Measurements from ENCODE around the gene NATD1.
"Not testable (repeated sequence)": the region's sequence is repeated elsewhere in the genome, so short reads cannot be mapped to it uniquely, and the experiment has no call there.

The NATD1 gene

GRCh38 chr17:21243516-21244303, 9.5 kb downstream of the NATD1 start:
- no peak for DNase-seq

DNA sequence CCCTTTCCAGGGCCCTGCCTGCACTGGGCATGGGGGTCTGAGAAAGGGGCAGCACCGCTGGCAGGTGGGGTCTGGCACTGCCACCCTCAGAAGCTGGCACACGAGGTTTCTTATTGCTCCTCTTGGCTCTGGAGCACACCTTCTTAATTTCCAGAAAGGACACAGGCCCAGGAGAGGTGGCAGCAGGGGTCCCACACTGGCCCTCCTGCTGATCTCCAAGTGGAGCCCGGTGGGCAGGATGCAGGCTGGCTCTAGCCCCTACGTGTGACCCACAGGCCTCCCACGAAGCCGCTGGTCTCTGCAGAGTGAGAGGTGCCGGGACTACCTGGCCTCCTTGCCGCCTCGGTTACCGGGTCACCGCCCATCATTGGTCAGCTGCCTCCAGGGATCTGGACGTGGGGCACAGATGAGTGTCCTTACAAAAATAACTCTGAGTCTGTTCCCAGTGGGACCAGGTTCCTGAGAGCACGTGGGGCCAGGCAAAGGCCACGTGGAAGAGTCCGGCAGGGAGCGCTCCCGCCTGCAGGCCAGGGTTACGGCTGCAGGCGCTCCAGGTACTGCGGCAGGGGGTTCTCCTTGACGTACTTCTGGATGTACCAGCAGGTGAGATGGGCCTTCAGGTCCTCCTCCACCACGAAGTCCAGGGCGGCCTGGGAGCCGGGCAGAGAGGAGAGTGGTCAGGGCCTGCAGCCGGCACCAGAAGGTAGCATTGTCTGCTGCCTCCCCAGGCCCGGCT, 10.3 kb downstream of the NATD1 start:
- DNase-seq: no peak

- DNase-seq: no peak
Observed at GRCh38 chr17:21242026-21242697, 11.0 kb downstream of the NATD1 start.

DNA sequence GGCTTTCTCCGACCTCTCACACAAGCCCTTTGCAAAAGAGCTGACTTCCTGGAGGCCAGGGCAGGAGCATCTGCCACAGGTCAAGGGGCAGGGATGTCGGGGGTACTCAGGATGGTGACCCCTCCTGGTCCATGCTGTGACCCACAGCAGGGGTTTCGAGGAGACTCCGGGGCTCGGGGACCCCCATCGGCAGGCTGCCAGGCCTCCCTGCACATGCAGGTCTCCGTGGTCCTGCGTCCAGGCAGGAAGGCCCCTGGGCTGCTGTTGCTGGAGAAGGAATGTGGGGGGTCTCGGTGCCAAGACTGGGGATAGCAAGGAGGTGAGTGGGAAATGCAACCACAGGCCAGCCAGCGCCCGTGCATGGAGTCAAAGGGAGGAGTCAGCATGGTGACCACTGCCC, 11.6 kb downstream of the NATD1 start:
- DNase-seq: no peak

DNA sequence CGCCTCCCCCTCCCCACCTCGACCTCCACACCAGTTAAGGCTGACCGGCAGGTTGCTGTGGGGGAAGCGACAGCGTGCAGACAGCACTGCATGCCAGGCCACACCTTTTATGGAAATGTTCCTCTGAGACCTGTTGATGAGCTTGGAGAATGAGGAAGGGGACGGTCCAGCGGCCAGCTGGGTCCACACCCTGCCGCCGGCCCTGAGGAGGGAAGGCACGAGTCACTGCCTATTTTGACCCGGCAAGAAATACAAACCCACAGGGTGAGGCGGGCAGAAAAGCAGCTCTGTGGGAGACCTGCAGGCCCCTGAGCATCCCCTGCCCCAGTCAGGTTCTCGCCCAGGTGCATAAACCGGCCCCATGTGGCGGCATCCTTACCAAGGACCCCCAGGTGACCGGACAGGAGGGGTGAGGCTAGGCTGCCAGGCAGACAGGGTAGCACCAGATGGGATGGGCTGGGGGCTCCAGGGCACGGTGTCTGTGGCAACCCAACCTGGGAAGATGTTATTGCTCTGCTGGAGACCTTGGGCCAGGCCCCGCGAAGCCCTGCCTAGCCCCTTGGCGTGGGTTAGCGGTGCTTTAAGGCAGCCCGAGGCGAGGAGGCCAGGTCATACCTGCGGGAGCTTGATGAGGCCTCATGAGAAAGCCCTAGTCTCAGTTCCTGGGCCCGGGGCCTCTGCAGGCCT, 12.7 kb downstream of the NATD1 start:
- no peak for DNase-seq

DNA sequence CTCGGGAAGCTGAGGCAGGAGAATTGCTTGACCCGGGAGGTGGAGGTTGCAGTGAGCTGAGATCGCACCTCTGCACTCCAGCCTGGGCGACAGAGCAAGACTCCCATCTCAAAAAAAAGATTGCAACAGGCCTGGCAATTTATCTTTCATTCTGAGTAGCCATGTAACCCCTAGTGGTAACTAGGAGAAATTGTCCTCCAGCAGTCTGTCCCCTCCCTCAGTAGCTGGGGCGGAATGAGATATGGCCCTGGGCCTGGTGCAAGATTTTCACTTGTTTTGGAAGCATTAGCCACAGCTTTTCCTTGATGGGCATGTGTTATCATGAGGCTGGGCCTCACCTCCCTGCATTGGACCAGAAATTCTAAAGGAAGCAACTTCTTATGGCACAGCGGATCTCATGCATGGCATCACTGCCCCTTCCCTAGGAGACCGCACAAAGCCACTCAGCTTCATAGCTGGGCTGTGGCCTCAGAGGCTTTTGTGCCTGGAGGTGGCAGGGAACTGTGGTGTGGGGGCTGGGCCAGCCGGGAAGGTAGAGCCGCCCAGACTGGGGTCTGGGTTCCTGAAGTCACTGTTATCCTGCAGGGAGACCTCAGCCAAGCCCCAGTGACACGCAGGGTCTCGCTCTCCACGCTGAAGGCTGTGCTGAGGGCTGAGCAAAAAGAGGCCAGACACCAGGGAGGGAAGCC, 13.4 kb downstream of the NATD1 start:
- no peak for DNase-seq

- DNase-seq: no peak
Observed at GRCh38 chr17:21235921-21236320, 17.3 kb downstream of the NATD1 start.

GRCh38 chr17:21233581-21234347, 19.4 kb downstream of the NATD1 start:
- DNase-seq: no peak

DNA sequence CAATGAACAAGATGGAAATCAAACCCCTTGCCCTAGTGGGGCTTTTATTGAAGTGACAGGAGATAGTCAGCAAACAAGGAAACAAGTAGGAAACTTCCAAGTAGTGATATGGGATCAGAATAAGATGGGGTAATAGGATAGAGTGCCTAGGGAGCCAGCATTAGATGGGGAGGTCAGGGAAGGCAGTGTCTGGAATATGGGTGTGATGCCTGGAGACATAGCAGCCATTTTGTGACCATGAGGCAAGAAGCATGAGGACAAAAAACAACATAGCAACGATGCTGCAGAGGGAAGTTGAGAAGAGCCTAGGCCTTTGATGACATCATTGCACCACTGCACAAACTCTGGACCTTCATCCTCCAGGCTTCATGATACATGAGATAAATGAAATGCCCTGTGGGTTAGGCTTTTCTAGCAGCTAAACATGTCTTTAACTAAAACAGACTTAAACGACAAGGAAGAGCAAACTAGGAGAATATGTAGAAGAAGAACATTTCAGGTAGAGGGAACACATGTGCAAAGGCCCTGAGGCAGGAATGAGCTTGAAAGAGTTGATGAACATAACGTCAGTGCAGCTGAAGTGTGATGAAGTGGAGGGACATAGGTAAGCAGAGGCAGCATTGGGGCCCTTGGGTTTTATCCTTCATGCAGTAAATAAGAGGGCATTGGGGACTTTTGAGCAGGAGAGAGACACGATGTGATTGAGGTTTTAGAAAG, 21.0 kb downstream of the NATD1 start:
- DNase-seq: no peak

- no peak for DNase-seq
Observed at GRCh38 chr17:21231533-21231932, 21.7 kb downstream of the NATD1 start.

DNA sequence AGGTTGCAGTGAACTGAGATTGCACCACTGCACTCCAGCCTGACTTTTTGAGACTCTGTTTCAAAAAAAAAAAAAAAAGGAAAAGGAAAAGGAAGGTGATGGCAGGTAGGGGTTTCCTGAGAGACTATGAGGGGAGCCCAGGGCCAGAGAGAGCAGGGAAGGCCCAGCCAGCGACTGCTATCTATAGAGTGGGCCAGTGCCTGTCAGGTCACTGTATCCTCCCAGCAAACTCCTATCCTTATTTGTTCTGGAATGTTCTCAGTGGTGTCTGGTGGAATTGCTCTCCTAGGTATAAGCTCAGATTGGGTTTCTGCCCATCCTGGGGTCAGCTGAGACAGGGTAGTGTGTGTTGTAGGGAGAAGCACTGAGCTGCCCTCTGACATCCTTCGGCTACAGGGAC, 24.4 kb downstream of the NATD1 start:
- no peak for DNase-seq

GRCh38 chr17:21228111-21228510, 25.1 kb downstream of the NATD1 start:
- DNase-seq: no peak

- not testable (repeated sequence) for DNase-seq
Observed at GRCh38 chr17:21227277-21227676, 25.9 kb downstream of the NATD1 start.

GRCh38 chr17:21223086-21223485, 30.1 kb downstream of the NATD1 start:
- DNase-seq: no peak

DNA sequence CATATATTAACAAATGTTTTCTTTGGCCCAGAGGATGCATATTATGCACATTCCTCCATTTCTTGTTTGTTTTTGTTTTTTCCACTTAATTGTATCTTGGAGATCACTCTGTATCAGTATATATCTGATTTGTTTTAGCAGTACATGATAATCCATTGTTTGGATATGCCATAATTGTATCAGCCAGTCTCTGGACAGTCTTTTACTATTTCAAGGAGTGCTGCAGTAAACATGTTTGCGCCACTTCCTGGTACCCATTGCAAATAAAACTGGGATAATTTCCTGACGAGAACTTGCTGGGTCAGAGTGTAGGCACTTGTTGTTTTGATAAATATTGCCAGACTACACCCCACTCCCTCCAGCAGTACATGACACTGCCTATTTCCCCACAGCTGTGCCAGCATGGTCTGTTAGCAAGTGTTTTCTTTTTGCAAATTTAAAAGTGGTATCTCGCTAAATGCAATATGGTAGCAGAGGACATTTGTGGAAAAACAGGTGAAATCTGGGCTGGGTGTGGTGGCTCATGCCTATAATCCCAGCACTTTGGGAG, 34.3 kb downstream of the NATD1 start:
- DNase-seq: no peak

DNA sequence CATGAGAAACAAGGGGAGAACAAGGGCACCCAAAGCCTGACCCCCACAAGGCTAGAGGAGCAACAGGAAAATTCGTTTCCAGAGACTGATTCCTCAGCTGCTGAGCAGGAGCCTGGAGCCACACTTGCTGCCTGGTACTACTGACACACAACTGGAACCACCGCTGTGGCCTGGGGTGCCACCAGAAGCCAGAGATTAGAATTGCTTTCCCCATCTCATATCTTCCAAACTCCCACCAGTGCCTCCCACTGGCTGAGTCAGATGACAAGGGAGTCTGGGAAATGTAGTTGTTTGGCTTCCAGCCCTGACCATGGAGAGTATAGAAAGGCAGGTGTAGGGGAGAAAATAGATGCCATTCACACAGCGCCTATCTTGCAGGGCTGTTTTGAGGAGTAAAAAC, 35.1 kb downstream of the NATD1 start:
- no peak for DNase-seq

DNA sequence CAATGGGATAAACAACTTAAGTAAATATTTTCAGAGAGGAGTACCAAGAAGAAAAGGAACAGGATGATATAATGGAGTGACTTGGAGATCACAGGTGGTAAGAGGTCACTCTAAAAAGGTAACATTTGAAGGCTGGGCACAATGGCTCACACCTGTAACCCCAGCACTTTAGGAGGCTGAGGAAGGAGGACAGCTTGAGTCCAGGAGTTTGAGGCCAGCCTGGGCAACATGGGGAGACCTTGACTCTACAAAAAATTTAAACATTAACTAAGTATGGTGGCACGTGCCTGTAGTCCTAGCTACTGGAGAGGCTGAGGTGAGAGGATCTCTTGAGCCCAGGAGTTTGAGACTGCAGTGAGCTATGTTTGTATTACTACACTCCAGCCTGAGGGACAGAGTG, 35.9 kb downstream of the NATD1 start:
- no peak for DNase-seq

- DNase-seq: no peak
Observed at GRCh38 chr17:21215935-21216334, 37.3 kb downstream of the NATD1 start.

DNA sequence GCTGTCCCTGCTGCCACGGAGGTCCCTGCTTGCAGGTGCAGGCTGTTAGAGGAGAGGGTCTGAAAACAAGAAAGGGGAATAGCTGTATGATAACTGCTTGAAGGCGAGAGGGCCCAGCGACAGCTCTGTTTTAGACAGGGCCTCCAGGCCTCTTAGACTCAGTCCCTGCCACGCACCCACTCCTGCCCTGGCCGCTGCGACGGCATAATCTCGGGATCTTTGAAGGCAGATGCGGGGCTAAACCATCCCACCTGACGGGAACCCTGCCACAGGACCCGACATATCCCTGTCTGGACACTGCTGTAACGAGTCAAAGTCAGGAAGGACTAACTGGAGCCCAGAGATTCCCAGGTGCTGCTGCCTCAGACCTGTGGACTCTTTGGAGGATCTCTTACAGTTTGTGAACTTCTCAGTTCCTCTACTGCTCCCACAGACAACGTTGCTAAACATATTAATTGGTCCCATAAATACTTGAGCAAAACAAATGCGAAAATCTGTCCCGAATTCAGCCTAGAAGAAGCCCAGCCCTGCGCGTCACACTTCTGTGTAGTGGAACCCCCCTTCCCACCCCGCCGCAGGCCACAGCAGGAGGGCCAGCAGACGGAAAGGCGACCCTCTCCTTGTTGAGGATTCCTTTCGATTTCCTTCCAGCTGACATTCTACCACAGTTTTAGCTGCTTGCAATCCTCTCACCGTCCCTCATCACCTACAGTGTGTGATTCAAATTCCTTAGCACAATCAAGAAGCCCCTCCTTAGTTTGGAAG, 38.3 kb downstream of the NATD1 start:
- no peak for DNase-seq
